ENCODE results near the gene FLRT1. TPM values are rescaled to one million over a fixed set of nuclear protein-coding genes. Genes with fewer than 3 reads are reported as not detected.

Gene FLRT1
- total RNA-seq, 4 donors from 2014 or later = not detected

DNA sequence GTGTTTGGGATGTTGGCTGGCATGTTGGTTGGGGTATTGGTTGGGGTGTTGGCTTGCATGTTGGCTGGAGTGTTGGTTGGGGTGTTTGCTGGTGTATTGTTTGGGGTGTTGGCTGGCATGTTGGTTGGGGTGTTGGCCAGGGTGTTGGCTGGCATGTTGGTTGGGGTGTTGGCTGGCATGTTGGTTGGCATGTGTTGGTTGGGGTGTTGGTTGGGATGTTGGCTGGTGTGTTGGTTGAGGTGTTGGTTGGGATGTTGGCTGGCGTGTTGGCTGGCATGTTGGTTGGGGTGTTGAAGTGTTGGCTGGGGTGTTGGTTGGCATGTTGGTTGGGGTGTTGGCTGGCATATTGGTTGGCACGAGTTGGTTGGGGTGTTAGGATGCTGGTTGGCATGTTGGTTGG lies 24.9 kb upstream of the FLRT1 start:
- WGBS = 76% methylated on average over 2 of the region's 2 CpGs
- no peak overlapping the region for H3K4me3 ChIP-seq
- H3K9me3 ChIP-seq = no peaks in the 10 kb centered on the region
- H3K27me3 ChIP-seq = no peaks in the 10 kb centered on the region
- H3K27ac ChIP-seq = no peak overlapping the region
- H3K36me3 ChIP-seq = no peaks in the 10 kb centered on the region
- no peak for DNase-seq (ENCODE audit: low spot score in 2 of 2)
- TF ChIP-seq, protein P1, sequence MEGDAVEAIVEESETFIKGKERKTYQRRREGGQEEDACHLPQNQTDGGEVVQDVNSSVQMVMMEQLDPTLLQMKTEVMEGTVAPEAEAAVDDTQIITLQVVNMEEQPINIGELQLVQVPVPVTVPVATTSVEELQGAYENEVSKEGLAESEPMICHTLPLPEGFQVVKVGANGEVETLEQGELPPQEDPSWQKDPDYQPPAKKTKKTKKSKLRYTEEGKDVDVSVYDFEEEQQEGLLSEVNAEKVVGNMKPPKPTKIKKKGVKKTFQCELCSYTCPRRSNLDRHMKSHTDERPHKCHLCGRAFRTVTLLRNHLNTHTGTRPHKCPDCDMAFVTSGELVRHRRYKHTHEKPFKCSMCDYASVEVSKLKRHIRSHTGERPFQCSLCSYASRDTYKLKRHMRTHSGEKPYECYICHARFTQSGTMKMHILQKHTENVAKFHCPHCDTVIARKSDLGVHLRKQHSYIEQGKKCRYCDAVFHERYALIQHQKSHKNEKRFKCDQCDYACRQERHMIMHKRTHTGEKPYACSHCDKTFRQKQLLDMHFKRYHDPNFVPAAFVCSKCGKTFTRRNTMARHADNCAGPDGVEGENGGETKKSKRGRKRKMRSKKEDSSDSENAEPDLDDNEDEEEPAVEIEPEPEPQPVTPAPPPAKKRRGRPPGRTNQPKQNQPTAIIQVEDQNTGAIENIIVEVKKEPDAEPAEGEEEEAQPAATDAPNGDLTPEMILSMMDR (IDR thresholded peaks at IDR 0.05) = no peak
- no peak for TF ChIP-seq POLR2AphosphoS5 (IDR thresholded peaks at IDR 0.05)
- no peak for TF ChIP-seq POLR2A (IDR thresholded peaks at IDR 0.05)
- TF ChIP-seq EP300 (IDR thresholded peaks at IDR 0.05) = no peak
- H3K4me1 ChIP-seq = peaks cover 15% of the 10 kb centered on the region

DNA sequence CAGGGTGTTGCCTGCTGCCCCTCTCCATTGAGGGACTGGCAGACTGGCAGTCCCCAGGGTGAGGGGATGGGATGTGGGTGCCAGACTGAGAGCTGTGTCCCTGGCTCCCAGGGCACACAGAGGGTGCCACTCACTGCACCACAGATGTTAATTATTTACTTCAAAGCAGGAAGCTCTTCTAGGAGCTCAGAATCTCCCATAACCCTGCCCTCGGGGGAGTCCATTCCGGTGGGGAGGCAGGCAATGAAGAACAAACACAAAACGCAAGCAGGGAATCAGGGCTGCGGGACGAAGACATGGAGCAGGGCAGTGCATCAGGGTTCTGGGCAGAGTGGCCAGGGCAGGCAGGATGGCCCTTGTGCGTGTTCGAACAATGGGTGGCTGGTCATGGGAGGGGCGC lies 24.4 kb upstream of the FLRT1 start:
- no peaks in the 10 kb centered on the region for H3K9me3 ChIP-seq
- H3K4me1 ChIP-seq = peaks cover 15% of the 10 kb centered on the region
- 90% methylated on average over 8 of the region's 8 CpGs for WGBS
- no peaks in the 10 kb centered on the region for H3K27me3 ChIP-seq
- no peak overlapping the region for H3K27ac ChIP-seq
- no peaks in the 10 kb centered on the region for H3K36me3 ChIP-seq
- no peak for DNase-seq (ENCODE audit: low spot score in 2 of 2)
- no peak overlapping the region for H3K4me3 ChIP-seq
- no peak for TF ChIP-seq POLR2AphosphoS5 (IDR thresholded peaks at IDR 0.05)
- TF ChIP-seq, protein P1 (IDR thresholded peaks at IDR 0.05) = no peak
- no peak for TF ChIP-seq EP300 (IDR thresholded peaks at IDR 0.05)
- no peak for TF ChIP-seq POLR2A (IDR thresholded peaks at IDR 0.05)

DNA sequence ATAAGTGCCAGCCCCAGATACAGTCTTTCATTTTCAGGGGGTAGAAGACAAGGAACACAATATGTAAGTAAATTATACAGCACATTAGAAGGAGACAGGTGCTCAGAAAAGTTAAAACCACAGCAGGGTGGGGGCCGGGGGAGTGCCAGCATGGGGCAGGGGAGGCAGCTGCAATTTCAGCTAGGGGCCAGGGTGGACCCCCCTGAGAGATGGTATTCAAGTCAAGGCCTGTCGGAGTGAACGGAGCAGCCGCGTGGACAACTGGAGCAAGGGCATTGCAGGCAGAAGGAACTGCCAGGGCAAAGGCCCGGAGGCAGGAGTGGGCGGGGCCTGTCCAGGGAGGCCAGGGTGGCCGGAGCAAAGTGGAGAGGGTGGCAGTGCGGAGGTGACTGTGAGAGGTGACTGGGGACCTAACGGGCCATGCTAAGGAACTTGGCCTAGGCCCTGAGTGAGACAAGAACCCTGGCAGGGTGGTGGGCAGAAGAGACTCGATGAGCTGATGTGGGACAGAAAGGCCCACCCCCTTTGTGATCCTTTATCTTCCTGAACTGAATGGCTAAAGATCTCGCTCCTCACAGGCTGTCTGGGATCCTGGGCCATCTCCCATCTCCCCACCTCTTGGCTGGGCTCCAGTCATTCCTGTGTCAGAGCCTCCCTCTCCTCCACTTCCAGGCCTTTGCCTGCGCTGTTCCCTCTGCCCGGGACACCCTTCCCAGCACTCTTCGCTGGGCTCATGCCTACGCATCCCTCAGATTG lies 22.4 kb upstream of the FLRT1 start:
- Histone ChIP-seq H3K36me3 (no peaks in the 10 kb centered on the region), H3K27ac (no peak overlapping the region), H3K4me1 (peaks cover 3% of the 10 kb centered on the region), H3K4me3 (no peak overlapping the region), H3K9me3 (no peaks in the 10 kb centered on the region), H3K27me3 (no peaks in the 10 kb centered on the region)
- 84% methylated on average over 16 of the region's 16 CpGs for WGBS
- TF ChIP-seq POLR2A (IDR thresholded peaks at IDR 0.05) (no peak), EP300 (IDR thresholded peaks at IDR 0.05) (no peak), POLR2AphosphoS5 (IDR thresholded peaks at IDR 0.05) (no peak)
- TF ChIP-seq, protein P1 (IDR thresholded peaks at IDR 0.05) = no peak
- DNase-seq (ENCODE audit: low spot score in 2 of 2) = no peak

DNA sequence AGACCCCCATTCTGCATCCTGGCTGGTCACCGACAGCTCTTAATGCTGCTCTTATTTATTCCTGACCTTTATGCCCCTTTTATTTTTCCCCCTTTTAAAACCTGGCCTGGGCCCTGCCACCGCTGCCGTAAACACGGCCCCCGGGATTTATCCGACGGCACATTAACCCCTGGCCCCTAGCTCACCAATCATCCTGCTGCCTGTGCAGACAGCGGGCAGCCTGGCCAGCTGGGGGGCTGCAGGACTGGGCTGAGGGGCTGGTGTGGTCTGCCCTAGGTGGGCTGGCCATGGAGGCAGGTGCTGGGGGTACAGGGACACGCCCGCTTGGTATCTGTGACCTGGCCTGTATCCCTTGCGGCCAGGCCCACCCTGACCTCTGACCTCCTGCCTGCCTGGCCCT lies 21.4 kb upstream of the FLRT1 start:
- 95% methylated on average over 7 of the region's 11 CpGs for WGBS

DNA sequence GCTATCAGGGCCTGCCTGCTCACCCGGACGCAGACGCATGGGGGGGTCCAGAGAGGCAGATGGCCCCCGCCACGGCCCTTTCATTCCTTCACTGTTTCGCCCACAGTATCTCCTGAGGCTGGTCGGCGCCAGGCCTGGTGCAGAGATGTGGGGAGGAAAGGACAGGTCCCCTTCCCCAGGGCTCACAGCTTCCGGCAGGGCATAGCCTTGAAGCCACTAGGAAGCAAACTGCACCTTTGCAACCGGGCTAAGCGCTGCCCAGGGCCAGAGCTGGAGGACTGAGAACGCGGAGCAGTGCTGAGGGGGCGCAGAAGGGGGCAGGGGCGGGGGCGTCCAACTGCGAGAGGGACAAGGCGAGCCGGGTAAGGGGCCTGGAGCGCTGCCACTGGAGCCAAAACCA lies 20.2 kb upstream of the FLRT1 start:
- Histone ChIP-seq H3K4me3 (no peak overlapping the region), H3K9me3 (no peaks in the 10 kb centered on the region), H3K27ac (no peak overlapping the region), H3K36me3 (no peaks in the 10 kb centered on the region), H3K4me1 (peaks cover 12% of the 10 kb centered on the region), H3K27me3 (no peaks in the 10 kb centered on the region)
- TF ChIP-seq, protein P1 (IDR thresholded peaks at IDR 0.05) = no peak
- no peak for TF ChIP-seq POLR2A (IDR thresholded peaks at IDR 0.05)
- no peak for TF ChIP-seq POLR2AphosphoS5 (IDR thresholded peaks at IDR 0.05)
- TF ChIP-seq EP300 (IDR thresholded peaks at IDR 0.05) = no peak
- DNase-seq (ENCODE audit: low spot score in 2 of 2) = no peak
- WGBS = 91% methylated on average over 20 of the region's 20 CpGs

More for the DNA sequence above, 21.4 kb upstream of the FLRT1 start:
- DNase-seq (ENCODE audit: low spot score in 2 of 2) = no peak
- H3K27me3 ChIP-seq = no peaks in the 10 kb centered on the region
- peaks cover 12% of the 10 kb centered on the region for H3K4me1 ChIP-seq
- no peak overlapping the region for H3K27ac ChIP-seq
- TF ChIP-seq POLR2AphosphoS5 (IDR thresholded peaks at IDR 0.05) (no peak), POLR2A (IDR thresholded peaks at IDR 0.05) (no peak), EP300 (IDR thresholded peaks at IDR 0.05) (no peak)
- TF ChIP-seq, protein P1 (IDR thresholded peaks at IDR 0.05) = no peak
- H3K9me3 ChIP-seq = no peaks in the 10 kb centered on the region
- no peak overlapping the region for H3K4me3 ChIP-seq
- no peaks in the 10 kb centered on the region for H3K36me3 ChIP-seq
